Mesenchymal stem cell (in vitro differentiated cells and primary cell): ENCODE results near the gene SYTL2.

Source experiments
- DNase-seq: peaks from one replicate; pipeline ENCODE4 v3.0.0-alpha.2; 2013
- H2AFZ ChIP-seq: one replicate; pipeline ENCODE4 v1.6.1; 2013; ENCODE audit warnings: low read depth, mild to moderate bottlenecking, control low read depth, inconsistent platforms, low read length, moderate library complexity
- H2AK5ac ChIP-seq: 2 replicates; pipeline ENCODE4 v1.6.1; 2013; ENCODE audit warnings: low read length, moderate library complexity, mild to moderate bottlenecking, inconsistent platforms; ENCODE audit not compliant: severe bottlenecking
- H2BK120ac ChIP-seq: one replicate; pipeline ENCODE4 v1.6.1; 2013; ENCODE audit warnings: low read depth, mild to moderate bottlenecking, inconsistent platforms, low read length, moderate library complexity
- H2BK12ac ChIP-seq, 2 experiments: one replicate each; pipeline ENCODE4 v1.6.1; 2013; ENCODE audit warnings: inconsistent platforms in 2 of 2, low read length in 2 of 2, mild to moderate bottlenecking in 2 of 2, moderate library complexity in 2 of 2, control low read depth in 1 of 2
- H2BK15ac ChIP-seq: one replicate; pipeline ENCODE4 v1.6.1; 2013; ENCODE audit warnings: mild to moderate bottlenecking, low read depth, inconsistent platforms; ENCODE audit not compliant: poor library complexity, severe bottlenecking
- H2BK5ac ChIP-seq: 2 replicates; pipeline ENCODE4 v1.6.1; 2013; ENCODE audit warnings: low read depth, mild to moderate bottlenecking, low read length, control low read depth, inconsistent platforms; ENCODE audit not compliant: poor library complexity, severe bottlenecking
- H3K14ac ChIP-seq, 2 experiments: one replicate each; pipeline ENCODE4 v1.6.1; 2013; ENCODE audit warnings: inconsistent platforms in 2 of 2, low read length in 2 of 2, control low read depth in 1 of 2, mild to moderate bottlenecking in 1 of 2, moderate library complexity in 1 of 2
- H3K18ac ChIP-seq, 2 experiments: one replicate each; pipeline ENCODE4 v1.6.1; 2013; ENCODE audit warnings: inconsistent platforms in 2 of 2, low read length in 2 of 2, control low read depth in 1 of 2, low read depth in 1 of 2, mild to moderate bottlenecking in 1 of 2
- H3K23ac ChIP-seq, 2 experiments: one replicate each; pipeline ENCODE4 v1.6.1; 2013; ENCODE audit warnings: inconsistent platforms in 2 of 2, low read length in 2 of 2, mild to moderate bottlenecking in 2 of 2, moderate library complexity in 2 of 2, control low read depth in 1 of 2
- H3K27ac ChIP-seq: 2 replicates; pipeline ENCODE4 v1.5.1; 2013; ENCODE audit warnings: mild to moderate bottlenecking, moderate library complexity, low read length, control low read depth, inconsistent platforms; ENCODE audit not compliant: poor library complexity, severe bottlenecking
- H3K27me3 ChIP-seq, 2 experiments: 2 replicates each; pipeline versions ENCODE4 v1.6.1 to v1.7.0; 2013; ENCODE audit warnings: low read length in 2 of 2, mild to moderate bottlenecking in 2 of 2, moderate library complexity in 2 of 2, control low read depth in 1 of 2, inconsistent platforms in 1 of 2; ENCODE audit not compliant: control insufficient read depth in 1 of 2, insufficient read depth in 1 of 2
- H3K36me3 ChIP-seq, 2 experiments: 2 replicates each; pipeline versions ENCODE4 v1.6.1 to v1.7.0; 2013; ENCODE audit warnings: low read length in 2 of 2, control low read depth in 1 of 2, inconsistent platforms in 1 of 2, low read depth in 1 of 2, mild to moderate bottlenecking in 1 of 2; ENCODE audit not compliant: insufficient read depth in 2 of 2, control insufficient read depth in 1 of 2
- H3K4ac ChIP-seq, 2 experiments: one replicate each; pipeline ENCODE4 v1.6.1; 2013; ENCODE audit warnings: inconsistent platforms in 2 of 2, low read length in 2 of 2, mild to moderate bottlenecking in 2 of 2, moderate library complexity in 2 of 2, control low read depth in 1 of 2, low read depth in 1 of 2
- H3K4me1 ChIP-seq: 2 replicates; pipeline ENCODE4 v1.6.1; 2013; ENCODE audit warnings: low read depth, low read length, control low read depth; ENCODE audit not compliant: control insufficient read depth, insufficient read depth
- H3K4me2 ChIP-seq: 2 replicates; pipeline ENCODE4 v1.6.1; 2013; ENCODE audit warnings: low read length, mild to moderate bottlenecking, inconsistent platforms; ENCODE audit not compliant: poor library complexity, severe bottlenecking
- H3K4me3 ChIP-seq, 2 experiments: 2 replicates each; pipeline versions ENCODE4 v1.5.1 to v1.7.0; 2013; ENCODE audit warnings: low read length in 2 of 2, mild to moderate bottlenecking in 2 of 2, control low read depth in 1 of 2, low read depth in 1 of 2; ENCODE audit not compliant: insufficient read depth in 1 of 2
- H3K79me1 ChIP-seq: replicated peaks from 2 replicates; pipeline ENCODE4 v1.6.1; 2013; ENCODE audit warnings: mild to moderate bottlenecking, control low read depth, low read length, inconsistent platforms; ENCODE audit not compliant: poor library complexity, severe bottlenecking
- H3K9ac ChIP-seq: 2 replicates; pipeline ENCODE4 v1.7.0; 2013; ENCODE audit warnings: mild to moderate bottlenecking, low read length, moderate library complexity
- H3K9me3 ChIP-seq: 2 replicates; pipeline ENCODE4 v1.7.0; 2013; ENCODE audit warnings: mild to moderate bottlenecking, low read length; ENCODE audit not compliant: control insufficient read depth
- H4K8ac ChIP-seq: one replicate; pipeline ENCODE4 v1.6.1; 2013; ENCODE audit warnings: inconsistent platforms, mild to moderate bottlenecking, low read length, moderate library complexity
- H4K91ac ChIP-seq: one replicate; pipeline ENCODE4 v1.6.1; 2013; ENCODE audit warnings: mild to moderate bottlenecking, low read length, inconsistent platforms
- WGBS: methylation state at CpG from one replicate; pipeline ENCODE4 v1.1.7; 2013; ENCODE audit warnings: mixed read lengths; 5-methylcytosine and 5-hydroxymethylcytosine counted together

SYTL2 gene

DNA sequence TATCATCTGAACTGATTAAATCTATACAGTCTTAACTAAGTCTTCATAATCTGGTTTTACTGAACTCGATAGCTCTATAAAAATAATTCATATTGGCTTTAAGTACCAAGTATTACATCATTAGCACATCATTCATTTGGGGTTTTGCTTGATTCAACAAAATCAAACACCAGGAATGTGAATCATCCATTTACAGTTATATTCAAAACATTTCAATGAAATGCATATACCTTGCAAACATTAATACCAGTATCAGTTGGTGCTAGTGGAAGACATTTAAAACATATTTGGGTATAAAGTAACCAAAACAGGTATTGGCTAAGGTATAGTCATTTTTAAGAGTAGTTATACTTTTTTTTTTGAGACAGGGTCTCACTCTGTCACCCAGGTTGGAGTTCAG is 112.7 kb downstream of the SYTL2 start:
- no peak overlapping the region for H2BK15ac ChIP-seq
- no peak overlapping the region for H3K4me3 ChIP-seq
- 100% methylated on average over 1 of the region's 1 CpG for WGBS

DNA sequence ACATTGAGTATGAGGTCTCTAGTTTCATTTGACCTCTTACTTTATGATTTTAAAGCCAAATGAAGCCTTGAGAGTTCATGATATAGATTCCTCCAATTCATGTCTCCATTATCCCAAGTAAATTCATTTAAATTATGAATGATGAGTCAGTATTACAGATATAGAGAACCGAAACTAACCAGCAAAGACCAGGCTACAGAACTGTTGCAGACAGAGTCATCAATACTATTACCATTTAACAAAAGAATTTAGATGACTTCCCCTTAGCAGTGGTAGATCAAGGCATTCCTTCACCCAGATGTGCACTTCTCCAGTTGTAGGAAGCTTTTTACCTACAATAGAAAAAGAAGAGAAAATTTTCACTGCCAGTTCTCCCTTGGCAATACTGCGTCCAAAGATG is 113.2 kb downstream of the SYTL2 start:
- Histone ChIP-seq H2BK5ac (no peak overlapping the region), H2AK5ac (no peak overlapping the region), H3K79me1 (no peaks in the 10 kb centered on the region), H3K4me1 (no peaks in the 10 kb centered on the region), H3K18ac (no peak overlapping the region), H4K8ac (no peak overlapping the region), H2BK15ac (no peak overlapping the region), H3K27me3 (no peaks in the 10 kb centered on the region), H3K36me3 (peaks cover 3 to 57% of the 10 kb centered on the region in 2 experiments), H3K27ac (no peak overlapping the region), H2BK12ac (no peak overlapping the region), H4K91ac (no peak overlapping the region), H3K23ac (no peak overlapping the region), H3K9ac (no peak overlapping the region), H3K4ac (no peak overlapping the region), H2AFZ (no peak overlapping the region), H3K4me3 (no peak overlapping the region), H2BK120ac (no peak overlapping the region), H3K9me3 (no peaks in the 10 kb centered on the region), H3K4me2 (no peak overlapping the region), H3K14ac (no peak overlapping the region)
- WGBS: no CpG with 5 or more reads among the region's 2 CpGs
- DNase-seq: no peak

More for the DNA sequence above, 112.7 kb downstream of the SYTL2 start:
- no peaks in the 10 kb centered on the region for H3K27me3 ChIP-seq
- H3K4me2 ChIP-seq: no peak overlapping the region
- no peak overlapping the region for H3K23ac ChIP-seq
- peaks cover 3 to 53% of the 10 kb centered on the region in 2 experiments for H3K36me3 ChIP-seq
- H3K4me1 ChIP-seq: no peaks in the 10 kb centered on the region
- H2AFZ ChIP-seq: no peak overlapping the region
- H3K9me3 ChIP-seq: no peaks in the 10 kb centered on the region
- H4K91ac ChIP-seq: no peak overlapping the region
- H2BK5ac ChIP-seq: no peak overlapping the region
- H3K27ac ChIP-seq: no peak overlapping the region
- no peak overlapping the region for H3K9ac ChIP-seq
- H3K4ac ChIP-seq: no peak overlapping the region
- H3K18ac ChIP-seq: no peak overlapping the region
- DNase-seq: no peak
- H2BK120ac ChIP-seq: no peak overlapping the region
- H2AK5ac ChIP-seq: no peak overlapping the region
- no peak overlapping the region for H2BK12ac ChIP-seq
- no peak overlapping the region for H4K8ac ChIP-seq
- H3K79me1 ChIP-seq: no peaks in the 10 kb centered on the region
- no peak overlapping the region for H3K14ac ChIP-seq

- Histone ChIP-seq H2AFZ (no peak overlapping the region), H3K9ac (no peak overlapping the region), H2BK12ac (no peak overlapping the region), H3K79me1 (no peaks in the 10 kb centered on the region), H4K91ac (no peak overlapping the region), H3K18ac (no peak overlapping the region), H3K27ac (no peak overlapping the region), H3K4ac (no peak overlapping the region), H3K14ac (no peak overlapping the region), H3K27me3 (no peaks in the 10 kb centered on the region), H3K36me3 (peaks cover 0 to 61% of the 10 kb centered on the region in 2 experiments), H3K23ac (no peak overlapping the region), H3K4me2 (no peak overlapping the region), H3K4me1 (no peaks in the 10 kb centered on the region), H2AK5ac (no peak overlapping the region), H2BK5ac (no peak overlapping the region), H3K4me3 (no peak overlapping the region), H4K8ac (no peak overlapping the region), H2BK15ac (no peak overlapping the region), H2BK120ac (no peak overlapping the region), H3K9me3 (no peaks in the 10 kb centered on the region)
- DNase-seq: no peak
Measured at GRCh38 chr11:85695546-85695945, 115.4 kb downstream of the SYTL2 start.

- Histone ChIP-seq H2BK5ac (no peak overlapping the region), H2AFZ (no peak overlapping the region)
- WGBS: 100% methylated on average over 1 of the region's 1 CpG
Measured at GRCh38 chr11:85694385-85694980, 116.5 kb downstream of the SYTL2 start.

More at GRCh38 chr11:85694385-85694980, 116.5 kb downstream of the SYTL2 start:
- DNase-seq: peak; percentile 47
- Histone ChIP-seq H2AK5ac (no peak overlapping the region), H2BK120ac (no peak overlapping the region), H3K27ac (peak overlapping the region; percentile 26), H3K4me1 (no peaks in the 10 kb centered on the region), H3K23ac (no peak overlapping the region), H3K4me3 (no peak overlapping the region), H4K8ac (no peak overlapping the region), H3K27me3 (no peaks in the 10 kb centered on the region), H2BK12ac (no peak overlapping the region), H3K14ac (no peak overlapping the region), H3K4me2 (no peak overlapping the region), H3K18ac (no peak overlapping the region), H3K4ac (no peak overlapping the region), H3K9me3 (no peaks in the 10 kb centered on the region), H3K36me3 (peaks cover 0 to 61% of the 10 kb centered on the region in 2 experiments), H3K9ac (peak overlapping the region; percentile 42), H3K79me1 (no peaks in the 10 kb centered on the region), H4K91ac (no peak overlapping the region), H2BK15ac (no peak overlapping the region)
